T-helper 1 cell treated with Interleukin-12 subunit alpha and Interleukin-12 subunit beta and Interleukin-4 antibody, amounts not matched to agents 30 ng/mL and 1 ng/mL, for 36 hours (primary cell): ENCODE measurements around the gene PRR9. TPM values are rescaled to one million over a fixed set of nuclear protein-coding genes. Genes with fewer than 3 reads are reported as not detected.

Experiments used
- intact Hi-C: fragments of 100-400 bp; cut with micrococcal nuclease; formaldehyde crosslinking; loops from one replicate; pipeline ENCODE4 v1.15.1; 2024
- total RNA-seq: library from RNA; stranded (reverse); gene quantifications from 2 replicates; pipeline ENCODE4 v1.2.3, GENCODE V29; 2022

PRR9 gene
- total RNA-seq, 1 donor from 2014 or later, result not detected

DNA sequence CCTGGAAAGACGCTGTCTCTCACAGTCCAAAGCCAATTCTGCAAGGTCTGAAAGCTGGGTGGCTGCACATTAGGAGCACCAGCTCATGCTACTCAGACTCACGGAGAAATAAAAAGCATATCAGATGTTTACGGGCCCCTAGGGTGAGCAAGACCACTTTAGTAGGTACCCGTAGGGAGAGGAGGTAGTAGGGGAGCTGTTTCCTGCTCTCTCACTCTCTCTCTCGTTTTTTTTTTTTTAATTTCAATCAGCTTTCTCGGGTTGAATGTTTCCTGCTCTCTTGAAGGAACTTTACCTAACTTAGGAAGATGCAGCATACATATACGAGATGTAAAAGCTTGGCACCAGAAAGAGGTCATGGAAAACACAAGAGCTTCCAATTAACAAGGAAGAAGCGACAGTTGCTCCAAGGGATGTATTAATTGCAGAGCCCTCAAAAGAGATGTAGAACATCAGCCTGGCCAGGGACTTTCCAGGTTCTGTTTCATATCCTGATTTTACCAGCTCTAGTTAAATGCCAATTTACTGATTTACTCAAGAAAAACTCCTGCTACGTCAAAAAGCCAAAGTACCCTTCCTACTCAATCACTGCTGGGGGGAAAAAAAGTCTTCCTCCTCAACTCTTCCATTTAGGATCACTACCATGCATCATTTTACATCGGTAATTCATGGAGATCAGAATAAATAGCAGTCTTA is 45.2 kb downstream of the PRR9 start:
- intact Hi-C loops, result no loop called here

DNA sequence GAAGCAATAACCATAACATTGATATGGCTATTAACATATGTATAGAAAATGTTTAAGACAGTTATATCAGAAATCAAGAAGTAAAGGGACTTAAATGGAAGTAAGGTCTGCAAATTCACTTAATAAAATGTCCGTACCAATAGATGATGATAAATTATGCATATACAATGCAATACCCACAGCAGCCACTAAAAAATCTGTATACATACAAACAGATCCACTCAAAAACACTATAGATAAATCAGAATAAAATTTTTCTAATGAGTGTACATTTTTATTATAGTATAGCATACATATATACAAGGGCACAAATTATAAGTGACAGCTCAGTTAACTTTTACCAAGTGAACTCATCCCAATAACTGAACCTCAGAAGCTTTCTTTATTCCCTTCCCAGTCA is 48.1 kb downstream of the PRR9 start:
- intact Hi-C loops, result no loop called here

Other genes with a start within 250 kb of the PRR9 start
- gene SPRR4, start 246.9 kb upstream of the PRR9 start, total RNA-seq, result not detected in 2 replicates
- not detected in 2 replicates for gene SPRR1A, start 233.5 kb upstream of the PRR9 start, total RNA-seq
- not detected in 2 replicates for gene SPRR3, start 215.8 kb upstream of the PRR9 start, total RNA-seq
- not detected in 2 replicates for gene SPRR1B, start 186.4 kb upstream of the PRR9 start, total RNA-seq
- gene SPRR2D, start 176.5 kb upstream of the PRR9 start, total RNA-seq, result not detected in 2 replicates
- not detected in 2 replicates for gene SPRR2A, start 160.1 kb upstream of the PRR9 start, total RNA-seq
- gene SPRR2B, start 146.0 kb upstream of the PRR9 start, total RNA-seq, result not detected in 2 replicates
- gene SPRR2E, start 123.1 kb upstream of the PRR9 start, total RNA-seq, result not detected in 2 replicates
- gene SPRR2F, start 104.1 kb upstream of the PRR9 start, total RNA-seq, result not detected in 2 replicates
- gene SPRR2G, start 66.7 kb upstream of the PRR9 start, total RNA-seq, result not detected in 2 replicates
- not detected in 2 replicates for gene LELP1, start 14.2 kb upstream of the PRR9 start, total RNA-seq
- gene LORICRIN, start 42.1 kb downstream of the PRR9 start, total RNA-seq, result not detected in 2 replicates
- gene PGLYRP3, start 95.4 kb downstream of the PRR9 start, total RNA-seq, result not detected in 2 replicates
- not detected in 2 replicates for gene PGLYRP4, start 131.3 kb downstream of the PRR9 start, total RNA-seq
- gene S100A9, start 140.3 kb downstream of the PRR9 start, total RNA-seq, result 2.4 and 3.9 TPM in 2 replicates
- not detected in 2 replicates for gene S100A12, start 158.0 kb downstream of the PRR9 start, total RNA-seq
- not detected in 2 replicates for gene S100A8, start 173.5 kb downstream of the PRR9 start, total RNA-seq
- not detected in 2 replicates for gene S100A7A, start 198.9 kb downstream of the PRR9 start, total RNA-seq
- not detected in 2 replicates for gene S100A7, start 243.1 kb downstream of the PRR9 start, total RNA-seq